HG02610 (cell line): ENCODE data around the gene SLC39A10.
"Not testable (repeated sequence)": the region's sequence is repeated elsewhere in the genome, so short reads cannot be mapped to it uniquely, and the experiment has no call there.

Source experiments
- ATAC-seq: cut with Tn5 transposase; IDR thresholded peaks from one replicate; pipeline ENCODE4 v1.9.1; 2021; ENCODE audit warnings: mild to moderate bottlenecking, moderate library complexity; ENCODE audit not compliant: unreplicated experiment

The SLC39A10 gene

DNA sequence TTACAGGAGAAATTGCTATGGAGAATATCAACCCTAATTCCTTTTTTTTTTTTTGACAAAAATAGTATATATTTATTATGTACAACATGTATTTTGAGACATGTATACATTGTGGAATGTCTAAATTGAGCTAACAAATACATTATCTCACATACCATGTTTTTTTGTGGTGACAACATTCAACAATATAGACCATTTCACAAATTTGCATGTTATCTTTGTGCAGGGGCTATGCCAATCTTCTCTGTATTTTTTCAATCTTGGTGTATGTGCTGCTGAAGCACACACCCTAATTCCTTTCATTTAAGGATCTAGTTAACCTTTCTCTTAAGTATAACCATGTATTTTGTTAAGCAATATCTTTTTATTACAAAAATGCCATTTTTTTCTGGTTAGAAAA, 13.2 kb downstream of the SLC39A10 start:
- ATAC-seq: no peak

DNA sequence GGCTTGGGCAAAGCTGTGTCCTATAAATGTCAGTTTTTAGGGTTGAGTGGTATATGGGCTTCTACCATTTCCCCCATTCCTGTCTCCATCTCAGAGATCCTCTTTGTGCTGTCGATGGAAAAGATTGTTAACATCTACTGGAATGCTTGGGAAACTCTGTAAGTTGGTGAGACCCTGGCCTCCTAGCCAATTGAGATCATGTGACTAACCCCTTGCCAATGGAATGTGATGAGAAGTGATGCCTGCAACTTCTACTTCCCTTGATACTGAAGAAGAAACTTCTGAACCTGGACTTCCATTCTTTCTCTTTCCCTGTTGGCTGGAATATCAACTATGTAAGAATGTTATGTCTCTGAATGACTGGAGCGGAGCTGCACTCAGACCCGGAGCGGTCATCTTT, 14.5 kb downstream of the SLC39A10 start:
- no peak for ATAC-seq

DNA sequence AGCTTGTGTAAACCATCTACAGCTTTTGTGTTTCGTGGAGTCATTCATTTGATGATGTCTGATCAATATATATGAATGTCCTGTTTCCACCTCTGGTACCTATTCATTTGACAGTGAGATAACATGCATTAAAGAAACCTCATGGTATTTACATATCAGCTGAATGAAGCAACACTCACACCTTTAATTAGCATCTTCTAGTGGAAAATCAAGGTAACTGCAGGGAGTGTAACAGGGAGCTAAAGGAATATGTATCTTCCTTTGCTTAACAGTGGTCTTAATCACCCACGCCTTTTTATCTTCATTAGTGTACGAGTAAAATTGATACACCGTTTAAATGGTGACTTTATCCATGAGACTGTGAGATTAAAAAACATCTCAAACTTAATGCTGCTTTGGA, 15.6 kb downstream of the SLC39A10 start:
- ATAC-seq: no peak

DNA sequence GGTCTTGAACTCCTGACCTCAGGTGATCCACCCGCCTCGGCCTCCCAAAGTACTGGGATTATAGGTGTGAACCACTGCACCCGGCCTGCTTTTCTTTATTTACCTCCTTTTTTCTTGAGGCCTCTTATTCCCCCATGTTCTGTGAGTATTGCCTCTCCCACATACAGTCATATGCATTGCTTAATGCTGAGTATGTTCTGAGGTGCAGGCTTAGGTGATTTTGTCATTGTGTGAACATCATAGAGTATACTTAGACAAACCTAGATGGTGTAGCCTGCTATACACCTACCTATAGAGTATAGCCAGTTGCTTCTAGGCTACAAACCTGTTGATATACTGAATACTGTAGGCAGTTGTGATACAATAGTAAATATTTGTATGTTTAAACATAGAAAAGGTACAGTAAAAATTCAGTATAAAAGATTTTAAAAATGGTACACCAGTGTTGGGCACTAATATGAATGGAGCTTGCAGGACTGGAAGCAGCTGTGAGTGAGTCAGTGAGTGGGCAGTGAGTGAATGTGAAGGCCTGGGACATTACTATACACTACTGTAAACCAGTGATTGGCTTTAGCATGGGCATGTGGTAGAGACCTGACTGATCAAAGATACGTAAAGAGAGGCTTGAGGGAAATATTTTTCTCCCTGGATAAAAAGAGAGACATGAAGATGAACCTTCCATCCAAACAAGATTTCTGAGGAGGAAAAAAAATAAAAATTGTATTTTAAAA, 17.6 kb downstream of the SLC39A10 start:
- no peak for ATAC-seq

DNA sequence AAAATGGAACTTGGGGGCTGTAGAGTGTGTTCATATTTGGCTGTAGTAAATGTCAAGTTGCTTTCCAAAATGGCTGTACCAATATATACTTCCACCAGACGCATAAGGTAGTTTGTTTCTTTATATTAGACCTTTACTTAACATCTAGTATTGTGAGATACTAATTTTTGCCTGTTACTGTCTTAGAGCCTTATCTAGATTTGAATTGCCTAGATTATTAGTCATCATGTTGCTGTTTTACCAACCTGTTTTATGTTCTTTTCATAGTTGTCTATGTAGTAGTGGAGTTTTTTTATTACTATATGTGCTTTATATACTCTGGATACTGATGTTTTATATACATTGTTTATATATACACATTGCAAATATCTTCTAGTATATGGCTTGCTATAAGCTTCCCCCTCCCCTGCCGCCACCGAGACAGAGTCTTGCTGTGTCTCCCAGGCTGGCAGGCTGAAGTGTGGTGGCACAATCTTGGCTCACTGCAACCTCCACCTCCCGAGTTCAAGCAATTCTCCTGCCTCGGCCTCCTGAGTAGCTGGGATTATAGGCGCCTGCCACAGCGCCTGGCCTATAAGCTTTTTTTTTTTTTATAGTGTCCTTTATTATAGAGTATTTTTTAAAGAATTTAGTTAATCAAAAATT, 18.9 kb downstream of the SLC39A10 start:
- ATAC-seq: no peak

DNA sequence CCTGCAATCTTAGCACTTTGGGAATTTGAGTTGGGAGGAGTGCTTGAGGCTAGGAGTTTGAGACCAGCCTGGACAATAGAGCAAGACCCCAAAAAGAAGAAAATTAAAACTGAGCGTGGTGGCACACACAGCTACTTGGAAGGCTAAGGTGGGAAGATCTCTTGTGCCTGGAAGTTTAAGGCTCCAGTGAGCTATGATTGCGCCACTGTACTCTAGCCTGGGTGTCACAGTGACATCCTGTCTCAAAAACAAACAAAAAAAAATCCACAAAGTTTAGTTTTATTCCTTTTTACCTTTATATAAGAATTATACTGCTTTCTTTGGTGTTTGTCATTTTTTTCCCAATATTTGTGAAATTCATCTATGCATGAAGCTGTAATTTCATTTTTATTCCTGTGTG, 20.3 kb downstream of the SLC39A10 start:
- no peak for ATAC-seq

DNA sequence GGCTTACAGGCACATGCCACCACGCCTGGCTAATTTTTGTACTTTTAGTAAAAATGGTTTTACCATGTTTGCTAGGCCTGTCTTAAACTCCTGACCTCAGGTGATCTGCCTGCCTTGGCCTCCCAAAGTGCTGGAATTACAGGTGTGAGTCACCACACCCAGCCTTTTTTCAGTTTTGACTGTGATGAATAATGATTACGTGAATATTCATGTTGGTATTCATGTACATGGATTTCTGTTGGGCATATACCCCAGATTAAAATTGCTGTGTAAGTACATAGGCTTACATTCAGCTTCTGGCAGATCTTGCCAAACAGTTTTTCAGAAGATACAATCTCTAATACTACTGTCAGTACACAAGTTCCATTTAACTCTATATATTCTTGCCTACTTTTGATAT, 20.9 kb downstream of the SLC39A10 start:
- ATAC-seq: no peak

DNA sequence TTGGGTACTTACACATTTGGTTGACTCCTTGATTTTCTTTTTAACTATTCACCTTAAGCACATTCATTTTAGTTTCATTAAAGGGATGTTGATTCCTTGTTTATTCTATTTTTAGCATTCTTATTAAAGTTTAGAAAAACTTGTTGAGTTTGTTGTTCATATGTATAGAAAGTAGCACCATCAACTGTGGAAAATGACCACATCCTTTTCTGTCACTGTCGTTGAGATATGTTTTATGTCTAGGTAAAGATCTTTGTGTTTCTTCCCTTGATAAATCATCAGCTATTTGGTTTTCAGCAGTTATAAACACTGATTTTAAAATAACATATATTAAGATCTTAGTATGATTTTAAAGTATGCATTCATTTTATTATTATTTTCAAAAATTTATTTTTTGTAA, 25.1 kb downstream of the SLC39A10 start:
- no peak for ATAC-seq

DNA sequence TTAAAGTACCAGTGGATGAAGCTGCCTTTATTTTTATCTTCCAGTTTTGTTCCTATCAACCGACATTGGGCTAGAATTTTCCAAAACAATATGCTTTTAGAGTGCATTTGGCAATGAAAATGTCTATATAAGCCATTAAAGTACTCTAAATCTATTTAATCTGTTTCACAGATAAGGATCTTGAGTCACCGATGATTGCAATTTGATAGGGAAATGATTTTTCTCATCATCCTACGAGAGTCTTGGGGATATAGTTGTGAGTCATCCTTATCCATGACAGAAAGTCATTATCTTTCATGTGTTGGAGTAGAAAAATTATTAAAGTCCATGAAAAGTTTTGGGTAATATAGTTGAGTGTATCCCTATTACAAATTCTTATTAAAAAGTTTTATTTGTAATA, 26.1 kb downstream of the SLC39A10 start:
- ATAC-seq: no peak

DNA sequence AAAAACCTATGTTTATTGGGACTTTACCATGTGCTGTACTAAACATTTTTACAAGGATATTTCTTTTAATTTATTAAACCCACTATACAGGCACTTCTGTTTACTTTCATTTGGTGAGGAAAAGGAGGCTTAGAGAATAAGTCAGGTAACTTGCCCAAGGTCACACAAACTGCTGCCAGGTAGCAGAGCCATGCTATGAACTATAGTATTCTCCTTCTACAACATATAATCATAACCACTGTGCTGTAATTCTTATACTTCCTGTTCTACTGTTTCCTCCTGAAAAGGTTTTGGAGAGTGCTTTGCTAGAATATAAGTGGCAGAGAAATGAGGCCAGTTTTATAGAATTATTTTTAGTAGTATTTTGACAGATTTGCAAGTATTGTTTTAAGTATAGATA, 29.5 kb downstream of the SLC39A10 start:
- no peak for ATAC-seq

DNA sequence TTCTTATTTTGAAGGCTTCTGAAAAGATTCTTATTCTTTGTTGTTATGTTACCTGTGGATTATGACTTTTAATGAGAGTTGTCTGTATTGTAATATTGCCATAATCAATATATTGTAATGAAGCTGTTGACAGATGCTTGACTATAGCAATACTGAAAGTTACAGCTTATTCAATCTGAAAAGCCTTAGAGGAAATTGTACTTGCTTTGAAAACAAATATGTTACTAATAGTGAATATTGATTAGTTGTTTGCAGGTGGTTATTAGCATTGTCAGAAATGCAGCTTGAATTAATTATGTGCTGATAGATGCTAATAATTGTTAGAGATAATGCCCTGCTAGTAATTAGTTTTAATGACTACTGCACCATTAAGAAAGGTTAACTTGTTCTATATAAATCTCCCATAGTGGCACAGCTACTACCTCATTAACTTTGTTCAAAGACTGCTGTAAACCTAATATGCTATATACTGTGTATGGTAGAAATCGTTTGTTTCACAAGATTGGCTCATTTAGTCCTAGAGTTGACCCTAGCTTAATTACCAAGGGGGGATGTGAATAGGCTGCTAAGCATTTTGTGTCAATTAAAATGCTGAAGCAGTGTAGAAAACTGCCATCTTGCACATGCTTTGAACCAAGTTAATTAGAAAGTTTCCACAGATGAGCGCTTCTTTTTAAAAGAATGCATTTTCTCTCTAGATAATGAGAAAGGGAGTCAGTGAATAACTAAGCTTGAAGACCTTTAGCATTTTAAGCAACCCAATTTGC, 30.5 kb downstream of the SLC39A10 start:
- no peak for ATAC-seq

DNA sequence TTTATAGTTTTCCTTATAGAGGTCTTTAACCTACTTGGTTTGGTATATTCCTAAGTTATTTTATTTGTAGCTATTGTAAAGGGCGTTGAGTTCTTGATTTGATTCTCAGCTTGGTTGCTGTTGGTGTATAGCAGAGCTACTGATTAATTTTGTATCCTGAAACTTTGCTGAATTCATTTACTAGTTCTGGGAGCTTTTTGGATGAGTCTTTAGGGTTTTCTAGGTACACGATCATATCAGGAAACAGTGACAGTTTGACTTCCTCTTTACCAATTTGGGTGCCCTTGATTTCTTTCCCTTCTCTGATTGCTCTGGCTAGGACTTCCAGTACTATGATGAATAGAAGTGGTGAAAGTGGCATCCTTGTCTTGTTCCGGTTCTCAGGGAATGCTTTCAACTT, 35.5 kb downstream of the SLC39A10 start:
- not testable (repeated sequence) for ATAC-seq

DNA sequence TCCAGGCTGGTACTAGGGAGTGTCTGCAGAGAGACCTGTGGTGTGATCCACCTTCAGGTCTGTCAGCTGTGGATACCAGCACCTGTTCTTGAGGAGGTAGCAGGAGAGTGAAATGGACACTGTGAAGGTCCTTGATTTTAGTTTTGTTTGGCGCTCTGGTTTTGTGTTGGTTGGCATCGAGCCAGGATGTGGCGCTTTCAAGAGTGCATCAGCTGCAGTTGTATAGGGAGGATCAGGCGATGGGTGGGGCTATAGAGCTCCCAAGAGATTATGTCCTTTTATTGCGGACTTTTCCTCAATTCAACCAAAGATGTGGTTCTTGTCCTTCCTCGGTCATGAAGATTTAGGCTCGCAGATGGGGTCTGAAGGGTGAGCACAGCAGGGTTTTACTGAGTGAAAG, 37.5 kb downstream of the SLC39A10 start:
- no peak for ATAC-seq

DNA sequence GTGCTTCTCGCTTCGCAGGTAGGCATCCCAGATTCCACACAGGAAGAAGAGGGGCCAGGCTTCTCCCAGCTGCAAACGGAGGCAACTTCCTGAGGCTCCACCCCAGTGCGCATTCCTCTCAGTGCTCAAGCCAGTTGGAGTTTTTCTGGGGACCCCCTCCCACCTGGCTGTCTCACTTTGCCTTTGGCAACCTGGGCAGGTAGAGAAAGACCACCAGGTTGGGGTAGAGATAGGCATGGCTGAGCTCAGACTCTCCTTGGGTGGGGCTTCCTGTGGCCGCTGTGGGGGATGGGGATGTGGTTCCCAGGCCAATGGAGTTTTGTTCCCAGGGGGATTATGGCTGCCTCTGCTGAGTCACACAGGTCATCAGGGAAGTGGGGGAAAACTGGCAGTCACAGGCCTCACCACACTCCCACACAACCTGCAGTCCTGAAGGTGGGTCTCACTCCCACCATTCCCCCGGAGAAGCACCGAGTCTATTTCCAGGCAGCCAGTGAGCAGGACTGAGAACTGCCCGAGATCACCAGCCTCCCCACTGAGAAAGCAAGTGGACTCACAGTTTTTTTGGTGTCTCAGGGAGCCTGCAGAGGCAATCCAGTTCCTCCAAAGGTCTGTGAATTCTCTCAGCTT, 38.1 kb downstream of the SLC39A10 start:
- no peak for ATAC-seq

DNA sequence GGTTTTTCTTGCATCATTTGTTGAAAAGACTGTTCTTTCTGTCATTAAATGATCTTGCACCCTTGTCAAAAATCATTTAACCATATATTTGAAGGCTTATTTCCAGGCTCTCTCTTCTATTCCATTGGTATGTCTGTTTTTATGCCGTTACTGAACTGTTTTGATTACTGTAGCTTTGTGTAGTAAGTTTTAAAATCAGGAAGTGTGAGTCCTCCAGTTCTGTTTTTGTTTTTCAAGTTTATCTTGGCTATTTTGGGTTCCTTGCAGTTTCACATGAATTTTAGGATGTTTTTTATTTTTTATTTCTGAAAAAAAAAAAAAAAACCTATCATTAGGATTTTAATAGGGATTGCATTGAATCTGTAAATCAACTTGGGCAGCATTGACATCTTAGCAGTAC, 39.0 kb downstream of the SLC39A10 start:
- no peak for ATAC-seq

DNA sequence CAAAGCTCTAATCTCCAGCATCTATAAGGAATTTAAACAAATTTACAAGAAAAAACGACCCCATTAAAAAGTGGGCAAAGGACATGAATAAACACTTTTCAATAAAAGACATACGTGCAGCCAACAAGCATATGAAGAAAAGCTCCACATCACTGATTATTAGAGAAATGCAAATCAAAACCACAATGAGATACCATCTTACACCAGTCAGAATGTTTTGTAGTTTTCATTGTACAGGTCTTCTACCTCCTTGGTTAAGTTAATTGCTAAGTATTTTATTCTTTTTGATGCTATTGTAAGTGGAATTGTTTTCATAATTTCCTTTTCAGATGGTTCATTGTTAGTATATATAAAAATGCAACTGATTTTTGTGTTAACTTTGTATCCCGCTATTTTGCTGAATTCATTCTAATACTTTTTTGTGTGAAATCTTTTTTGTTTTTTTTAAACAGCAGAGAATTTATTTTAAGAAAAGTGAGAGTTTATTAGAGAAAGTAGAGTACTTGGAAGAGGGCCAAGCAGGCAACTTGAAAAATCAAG, 40.7 kb downstream of the SLC39A10 start:
- no peak for ATAC-seq

DNA sequence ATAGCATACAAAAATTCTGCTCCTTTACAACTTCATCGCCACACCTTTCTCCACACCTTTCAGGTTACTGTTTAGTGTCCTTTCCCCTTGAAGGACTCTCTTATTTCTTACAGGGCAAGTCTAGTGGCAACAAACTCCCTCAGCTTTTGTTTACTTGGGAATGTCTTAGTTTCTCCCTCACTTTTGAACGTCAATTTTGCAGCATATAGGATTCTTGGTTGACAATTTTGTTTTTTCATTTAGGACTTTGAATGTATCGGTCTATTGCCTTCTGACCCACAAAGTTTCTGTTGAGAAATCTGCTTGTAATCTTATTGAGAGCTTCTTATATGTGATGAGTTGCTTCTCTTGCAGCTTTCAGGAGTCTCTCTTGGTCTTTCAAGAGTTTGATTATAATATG, 43.5 kb downstream of the SLC39A10 start:
- no peak for ATAC-seq

DNA sequence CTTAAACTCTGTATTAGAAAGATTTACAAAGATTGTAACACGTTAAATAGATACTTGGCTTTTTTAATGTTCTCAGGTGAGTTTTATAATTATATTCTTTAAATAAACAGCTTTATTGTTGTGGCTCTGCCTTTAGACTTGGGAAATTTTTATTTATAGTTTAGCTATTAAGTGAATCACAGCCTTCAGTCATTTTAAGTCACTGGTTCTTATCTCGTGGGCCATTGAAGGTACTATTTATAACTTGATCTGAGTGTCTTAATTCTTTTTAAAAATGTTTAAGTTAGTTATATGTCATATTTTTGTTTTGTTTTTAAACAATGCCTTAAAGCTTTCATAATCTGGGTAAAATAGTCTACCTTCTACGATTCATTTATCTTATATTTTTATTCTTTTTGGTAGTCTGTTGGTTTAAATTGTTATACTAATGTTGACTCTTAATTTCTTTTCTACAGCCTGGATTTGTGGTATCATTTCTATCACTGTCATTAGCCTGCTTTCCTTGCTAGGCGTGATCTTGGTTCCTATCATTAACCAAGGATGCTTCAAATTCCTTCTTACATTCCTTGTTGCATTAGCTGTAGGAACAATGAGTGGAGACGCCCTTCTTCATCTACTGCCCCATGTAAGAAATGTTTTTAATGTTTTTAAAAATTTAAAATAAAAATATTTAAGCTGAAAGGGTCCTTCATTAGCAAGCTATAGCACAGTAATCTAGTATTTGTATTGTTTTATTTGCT, 49.3 kb downstream of the SLC39A10 start:
- no peak for ATAC-seq

DNA sequence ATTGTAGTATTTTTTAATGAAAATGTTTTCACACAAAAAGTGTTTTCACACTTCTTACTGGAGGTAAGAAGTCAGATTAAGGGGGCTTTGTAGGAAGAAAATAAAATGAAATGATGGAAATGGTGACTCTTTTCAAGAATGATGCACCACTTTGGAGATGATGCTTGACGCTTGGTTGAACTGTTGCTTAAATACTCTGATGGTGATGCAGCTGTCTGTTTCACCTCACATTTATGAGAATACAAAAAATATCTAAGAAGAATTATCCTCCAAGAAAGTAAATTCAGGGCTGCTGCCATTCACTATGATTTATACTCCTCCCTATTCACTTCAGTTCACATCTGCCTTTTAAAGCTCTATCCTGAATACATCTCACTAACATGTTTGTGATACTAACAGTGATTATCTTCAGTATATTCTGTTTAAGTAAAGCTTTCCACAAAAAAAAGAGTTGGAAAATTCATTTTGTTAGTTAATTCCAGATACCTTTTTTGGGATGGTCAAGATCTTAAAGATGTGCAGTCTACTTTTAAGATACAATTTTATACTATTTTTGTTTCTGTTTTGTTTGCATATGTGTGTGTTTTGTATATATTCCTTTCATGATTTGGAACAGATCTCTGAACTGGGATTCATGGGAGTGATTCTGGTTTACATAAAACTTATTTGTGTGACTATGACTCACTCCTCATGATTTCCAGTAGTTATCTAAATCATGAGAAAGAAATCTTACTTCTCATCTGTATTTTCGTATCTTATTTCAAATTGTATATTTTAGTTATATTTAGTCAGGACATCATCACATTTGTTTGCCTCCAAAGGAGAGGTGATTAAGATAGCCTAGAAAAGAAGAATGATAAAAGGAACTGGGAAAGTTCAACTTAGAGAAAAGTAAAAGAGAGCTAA, 53.1 kb downstream of the SLC39A10 start:
- ATAC-seq: no peak

DNA sequence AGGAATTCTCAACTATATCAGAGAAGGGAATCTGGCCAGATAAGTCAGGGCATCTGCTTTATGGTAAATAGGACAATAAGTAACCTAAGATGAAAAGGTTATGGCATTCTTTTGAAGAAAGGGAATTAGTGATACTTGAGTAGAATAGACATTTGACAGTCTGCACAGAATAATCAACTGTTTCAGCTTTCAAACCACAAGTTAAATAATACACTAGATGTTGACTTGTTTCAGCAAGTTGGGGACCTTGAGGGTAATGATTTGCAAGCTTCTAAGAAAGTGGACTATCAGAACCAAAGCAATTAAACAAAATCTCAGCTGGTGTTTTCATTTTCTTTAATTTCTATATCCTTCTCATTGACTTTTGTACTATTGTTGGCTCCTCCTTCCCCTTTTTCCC, 54.5 kb downstream of the SLC39A10 start:
- ATAC-seq: no peak
